ENCODE results near the gene PAPOLG.
"Not testable (repeated sequence)": the region's sequence is repeated elsewhere in the genome, so short reads cannot be mapped to it uniquely, and the experiment has no call there.

The PAPOLG gene

GRCh38 chr2:60821587-60822302, 65.7 kb downstream of the PAPOLG start:
- no peak for DNase-seq
- no peak for TF ChIP-seq POLR2A (IDR thresholded peaks at IDR 0.05; ENCODE audit: low read length)

GRCh38 chr2:60822987-60823386, 66.9 kb downstream of the PAPOLG start:
- TF ChIP-seq POLR2A (IDR thresholded peaks at IDR 0.05; ENCODE audit: low read length) (no peak), GATA1 (IDR thresholded peaks at IDR 0.05; ENCODE audit: low read depth, low read length) (no peak)
- no peak for DNase-seq

- TF ChIP-seq POLR2A (IDR thresholded peaks at IDR 0.05; ENCODE audit: low read length) (no peak), GATA1 (IDR thresholded peaks at IDR 0.05; ENCODE audit: low read depth, low read length) (no peak)
- no peak for DNase-seq
Measured at GRCh38 chr2:60823694-60824305, 67.7 kb downstream of the PAPOLG start.

GRCh38 chr2:60825666-60826065, 69.6 kb downstream of the PAPOLG start:
- DNase-seq: no peak
- TF ChIP-seq POLR2A (IDR thresholded peaks at IDR 0.05; ENCODE audit: low read length): no peak
- TF ChIP-seq GATA1 (IDR thresholded peaks at IDR 0.05; ENCODE audit: low read depth, low read length): no peak

- no peak for TF ChIP-seq GATA1 (IDR thresholded peaks at IDR 0.05; ENCODE audit: low read depth, low read length)
- DNase-seq: no peak
Measured at GRCh38 chr2:60826111-60826510, 70.0 kb downstream of the PAPOLG start.

- not testable (repeated sequence) for DNase-seq
Measured at GRCh38 chr2:60826860-60827259, 70.8 kb downstream of the PAPOLG start.

GRCh38 chr2:60827369-60827768, 71.3 kb downstream of the PAPOLG start:
- no peak for DNase-seq
- TF ChIP-seq GATA1 (IDR thresholded peaks at IDR 0.05; ENCODE audit: low read depth, low read length) (no peak), POLR2A (IDR thresholded peaks at IDR 0.05; ENCODE audit: low read length) (no peak)

GRCh38 chr2:60830991-60831390, 74.9 kb downstream of the PAPOLG start:
- TF ChIP-seq GATA1 (IDR thresholded peaks at IDR 0.05; ENCODE audit: low read depth, low read length) (no peak), POLR2A (IDR thresholded peaks at IDR 0.05; ENCODE audit: low read length) (no peak)
- DNase-seq: no peak

GRCh38 chr2:60831921-60832320, 75.9 kb downstream of the PAPOLG start:
- TF ChIP-seq POLR2A (IDR thresholded peaks at IDR 0.05; ENCODE audit: low read length) (no peak), GATA1 (IDR thresholded peaks at IDR 0.05; ENCODE audit: low read depth, low read length) (no peak)
- no peak for DNase-seq

GRCh38 chr2:60832621-60833020, 76.6 kb downstream of the PAPOLG start:
- DNase-seq: no peak
- no peak for TF ChIP-seq POLR2A (IDR thresholded peaks at IDR 0.05; ENCODE audit: low read length)
- TF ChIP-seq GATA1 (IDR thresholded peaks at IDR 0.05; ENCODE audit: low read depth, low read length): no peak

- no peak for TF ChIP-seq GATA1 (IDR thresholded peaks at IDR 0.05; ENCODE audit: low read depth, low read length)
- TF ChIP-seq POLR2A (IDR thresholded peaks at IDR 0.05; ENCODE audit: low read length): no peak
- DNase-seq: no peak
Measured at GRCh38 chr2:60834270-60834717, 78.2 kb downstream of the PAPOLG start.

GRCh38 chr2:60836491-60836890, 80.4 kb downstream of the PAPOLG start:
- TF ChIP-seq GATA1 (IDR thresholded peaks at IDR 0.05; ENCODE audit: low read depth, low read length) (no peak), POLR2A (IDR thresholded peaks at IDR 0.05; ENCODE audit: low read length) (no peak)
- no peak for DNase-seq

GRCh38 chr2:60837123-60837522, 81.1 kb downstream of the PAPOLG start:
- TF ChIP-seq POLR2A (IDR thresholded peaks at IDR 0.05; ENCODE audit: low read length): no peak
- TF ChIP-seq GATA1 (IDR thresholded peaks at IDR 0.05; ENCODE audit: low read depth, low read length): no peak
- DNase-seq: no peak

GRCh38 chr2:60838481-60838880, 82.4 kb downstream of the PAPOLG start:
- DNase-seq: no peak
- TF ChIP-seq POLR2A (IDR thresholded peaks at IDR 0.05; ENCODE audit: low read length): no peak
- no peak for TF ChIP-seq GATA1 (IDR thresholded peaks at IDR 0.05; ENCODE audit: low read depth, low read length)

GRCh38 chr2:60839126-60839813, 83.2 kb downstream of the PAPOLG start:
- no peak for TF ChIP-seq GATA1 (IDR thresholded peaks at IDR 0.05; ENCODE audit: low read depth, low read length)
- TF ChIP-seq POLR2A (IDR thresholded peaks at IDR 0.05; ENCODE audit: low read length): no peak
- DNase-seq: no peak

Data from erythroblast (primary cell).